Activated CD8-positive, alpha-beta memory T cell treated with anti-CD3 and anti-CD28 coated beads, Interleukin-2, amount 50 U/mL, for 1 hour (primary cell): ENCODE data around the gene COQ4.

Experiments used
- DNase-seq: peaks from one replicate; pipeline ENCODE4 v3.0.0-alpha.2; 2020; ENCODE audit errors: extremely low read depth

COQ4 gene

GRCh38 chr9:128372784-128373183 lies 50.1 kb downstream of the COQ4 start:
- DNase-seq, result no peak

- no peak for DNase-seq
Observed at GRCh38 chr9:128374221-128374675, 51.6 kb downstream of the COQ4 start.

- no peak for DNase-seq
Observed at GRCh38 chr9:128375865-128376264, 53.2 kb downstream of the COQ4 start.

- DNase-seq, result no peak
Observed at GRCh38 chr9:128382261-128382660, 59.6 kb downstream of the COQ4 start.

- DNase-seq, result no peak
Observed at GRCh38 chr9:128383007-128383753, 60.5 kb downstream of the COQ4 start.
